ENCODE data around the gene TMEM114.

- TF ChIP-seq, protein P1, sequence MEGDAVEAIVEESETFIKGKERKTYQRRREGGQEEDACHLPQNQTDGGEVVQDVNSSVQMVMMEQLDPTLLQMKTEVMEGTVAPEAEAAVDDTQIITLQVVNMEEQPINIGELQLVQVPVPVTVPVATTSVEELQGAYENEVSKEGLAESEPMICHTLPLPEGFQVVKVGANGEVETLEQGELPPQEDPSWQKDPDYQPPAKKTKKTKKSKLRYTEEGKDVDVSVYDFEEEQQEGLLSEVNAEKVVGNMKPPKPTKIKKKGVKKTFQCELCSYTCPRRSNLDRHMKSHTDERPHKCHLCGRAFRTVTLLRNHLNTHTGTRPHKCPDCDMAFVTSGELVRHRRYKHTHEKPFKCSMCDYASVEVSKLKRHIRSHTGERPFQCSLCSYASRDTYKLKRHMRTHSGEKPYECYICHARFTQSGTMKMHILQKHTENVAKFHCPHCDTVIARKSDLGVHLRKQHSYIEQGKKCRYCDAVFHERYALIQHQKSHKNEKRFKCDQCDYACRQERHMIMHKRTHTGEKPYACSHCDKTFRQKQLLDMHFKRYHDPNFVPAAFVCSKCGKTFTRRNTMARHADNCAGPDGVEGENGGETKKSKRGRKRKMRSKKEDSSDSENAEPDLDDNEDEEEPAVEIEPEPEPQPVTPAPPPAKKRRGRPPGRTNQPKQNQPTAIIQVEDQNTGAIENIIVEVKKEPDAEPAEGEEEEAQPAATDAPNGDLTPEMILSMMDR (conservative IDR thresholded peaks at IDR 0.05), result no peak
- TF ChIP-seq EZH2 (IDR thresholded peaks at IDR 0.05; ENCODE audit: low read depth), result no peak
These were observed 16.9 kb upstream of the TMEM114 start for GRCh38 chr16:8607214-8607613.
